ENCODE data around the gene PMF1. TPM values are rescaled to one million over a fixed set of nuclear protein-coding genes. Genes with fewer than 3 reads are reported as not detected.
A peak's percentile ranks its signal among the peaks of the same experiment; 100 is the strongest.
"Not testable (repeated sequence)": the region's sequence is repeated elsewhere in the genome, so short reads cannot be mapped to it uniquely, and the experiment has no call there.

PMF1 gene
- total RNA-seq, 1 donor from 2014 or later, result 55.3 TPM

- Histone ChIP-seq H3K36me3 (ENCODE audit: control insufficient read depth, insufficient read depth, low read length) (peaks cover 9% of the 10 kb centered on the region), H3K4me3 (ENCODE audit: low read depth, low read length) (no peak overlapping the region), H3K27me3 (ENCODE audit: control insufficient read depth, insufficient read depth, low read length) (no peaks in the 10 kb centered on the region)
- no peak for DNase-seq (ENCODE audit: low read depth)
- no peak for FAIRE-seq
- TF ChIP-seq, protein P1, sequence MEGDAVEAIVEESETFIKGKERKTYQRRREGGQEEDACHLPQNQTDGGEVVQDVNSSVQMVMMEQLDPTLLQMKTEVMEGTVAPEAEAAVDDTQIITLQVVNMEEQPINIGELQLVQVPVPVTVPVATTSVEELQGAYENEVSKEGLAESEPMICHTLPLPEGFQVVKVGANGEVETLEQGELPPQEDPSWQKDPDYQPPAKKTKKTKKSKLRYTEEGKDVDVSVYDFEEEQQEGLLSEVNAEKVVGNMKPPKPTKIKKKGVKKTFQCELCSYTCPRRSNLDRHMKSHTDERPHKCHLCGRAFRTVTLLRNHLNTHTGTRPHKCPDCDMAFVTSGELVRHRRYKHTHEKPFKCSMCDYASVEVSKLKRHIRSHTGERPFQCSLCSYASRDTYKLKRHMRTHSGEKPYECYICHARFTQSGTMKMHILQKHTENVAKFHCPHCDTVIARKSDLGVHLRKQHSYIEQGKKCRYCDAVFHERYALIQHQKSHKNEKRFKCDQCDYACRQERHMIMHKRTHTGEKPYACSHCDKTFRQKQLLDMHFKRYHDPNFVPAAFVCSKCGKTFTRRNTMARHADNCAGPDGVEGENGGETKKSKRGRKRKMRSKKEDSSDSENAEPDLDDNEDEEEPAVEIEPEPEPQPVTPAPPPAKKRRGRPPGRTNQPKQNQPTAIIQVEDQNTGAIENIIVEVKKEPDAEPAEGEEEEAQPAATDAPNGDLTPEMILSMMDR (IDR thresholded peaks at IDR 0.05; ENCODE audit: insufficient read depth, low read length, severe bottlenecking), result no peak
These were observed 677 bp upstream of the PMF1 start for GRCh38 chr1:156212130-156212529.

DNA sequence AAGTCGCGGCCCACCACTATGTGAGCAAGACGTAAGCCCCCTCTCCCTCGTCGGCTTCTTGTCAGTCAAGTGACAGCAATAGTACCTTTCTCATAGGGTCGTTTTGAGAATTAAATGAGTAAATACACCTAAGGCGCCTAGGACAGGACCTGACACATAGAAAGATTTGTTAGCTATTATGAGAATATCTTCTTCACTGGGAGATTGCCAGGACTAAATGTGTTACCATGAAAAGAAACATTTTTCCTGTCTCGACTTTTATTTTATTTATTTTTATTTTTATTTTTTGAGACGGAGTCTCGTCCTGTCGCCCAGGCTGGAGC, 798 bp downstream of the PMF1 start:
- DNase-seq (ENCODE audit: low read depth) (no peak), FAIRE-seq (no peak)
- TF ChIP-seq, protein P1 (IDR thresholded peaks at IDR 0.05; ENCODE audit: insufficient read depth, low read length, severe bottlenecking), result no peak
- Histone ChIP-seq H3K36me3 (ENCODE audit: control insufficient read depth, insufficient read depth, low read length) (peaks cover 6% of the 10 kb centered on the region), H3K27me3 (ENCODE audit: control insufficient read depth, insufficient read depth, low read length) (no peaks in the 10 kb centered on the region), H3K4me3 (ENCODE audit: low read depth, low read length) (peak overlapping the region; percentile 62)

DNA sequence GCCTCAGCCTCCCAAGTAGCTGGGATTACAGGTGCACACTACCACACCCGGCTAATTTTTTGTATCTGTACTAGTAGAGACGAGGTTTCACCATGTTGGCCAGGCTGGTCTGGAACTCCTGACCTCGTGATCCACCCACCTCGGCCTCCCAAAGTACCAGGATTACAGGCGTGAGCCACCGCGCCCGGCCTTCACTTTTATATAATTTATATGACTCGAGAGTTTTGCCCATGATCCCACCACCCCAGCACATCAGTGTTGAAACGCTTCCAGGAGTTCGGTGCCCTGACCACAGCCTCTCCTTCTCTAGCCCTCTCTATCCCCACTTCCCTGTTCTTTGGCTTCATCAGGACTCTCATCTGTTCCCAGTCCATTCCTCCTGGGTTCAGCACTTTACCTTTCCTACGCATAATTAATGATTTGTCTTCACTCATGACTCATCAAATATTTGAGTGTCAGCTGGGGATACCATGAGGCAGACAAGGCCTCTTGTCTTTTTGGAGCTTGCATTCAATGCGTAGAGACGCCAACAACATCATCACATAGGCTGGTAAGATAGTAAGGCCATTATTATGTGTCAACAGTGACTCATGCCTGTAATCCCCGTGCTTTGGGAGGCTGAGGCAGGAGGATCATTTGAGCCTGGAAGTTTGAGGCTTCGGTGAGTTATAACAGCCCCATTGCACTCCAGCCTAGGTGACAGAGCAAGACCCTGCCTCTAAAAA, 1.4 kb downstream of the PMF1 start:
- TF ChIP-seq, protein P1 (IDR thresholded peaks at IDR 0.05; ENCODE audit: insufficient read depth, low read length, severe bottlenecking), result no peak
- FAIRE-seq, result no peak
- H3K27me3 ChIP-seq (ENCODE audit: control insufficient read depth, insufficient read depth, low read length), result no peaks in the 10 kb centered on the region
- H3K36me3 ChIP-seq (ENCODE audit: control insufficient read depth, insufficient read depth, low read length), result peaks cover 6% of the 10 kb centered on the region
- DNase-seq (ENCODE audit: low read depth), result peak; percentile 83
- no peak overlapping the region for H3K4me3 ChIP-seq (ENCODE audit: low read depth, low read length)

GRCh38 chr1:156216361-156217086, 3.7 kb downstream of the PMF1 start:
- DNase-seq (ENCODE audit: low read depth); H3K36me3 ChIP-seq (ENCODE audit: control insufficient read depth, insufficient read depth, low read length); H3K27me3 ChIP-seq (ENCODE audit: control insufficient read depth, insufficient read depth, low read length); H3K4me3 ChIP-seq (ENCODE audit: low read depth, low read length): not testable (repeated sequence)
- FAIRE-seq, result peak; percentile 100

DNA sequence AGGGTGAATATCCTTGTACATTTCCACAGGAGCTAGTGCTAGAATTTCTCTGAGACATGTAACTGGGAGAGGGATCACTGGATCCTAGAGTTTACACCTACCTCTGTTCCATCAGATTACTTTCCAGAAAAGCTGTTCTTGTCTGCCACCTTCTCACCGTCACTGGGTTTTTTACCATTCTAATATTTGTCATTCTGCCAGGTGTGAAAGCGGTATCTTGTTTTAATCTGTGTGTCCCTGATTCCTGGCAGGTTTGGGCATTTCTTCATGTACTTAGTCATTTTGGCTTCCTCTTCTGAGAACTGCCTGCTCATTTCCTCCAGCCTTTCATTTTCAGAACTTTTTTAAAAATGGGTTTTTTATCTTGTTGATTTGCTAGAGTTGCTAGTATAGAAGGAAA, 5.1 kb downstream of the PMF1 start:
- FAIRE-seq (no peak), DNase-seq (ENCODE audit: low read depth) (peak; percentile 76)
- H3K36me3 ChIP-seq (ENCODE audit: control insufficient read depth, insufficient read depth, low read length), result peaks cover 4% of the 10 kb centered on the region

DNA sequence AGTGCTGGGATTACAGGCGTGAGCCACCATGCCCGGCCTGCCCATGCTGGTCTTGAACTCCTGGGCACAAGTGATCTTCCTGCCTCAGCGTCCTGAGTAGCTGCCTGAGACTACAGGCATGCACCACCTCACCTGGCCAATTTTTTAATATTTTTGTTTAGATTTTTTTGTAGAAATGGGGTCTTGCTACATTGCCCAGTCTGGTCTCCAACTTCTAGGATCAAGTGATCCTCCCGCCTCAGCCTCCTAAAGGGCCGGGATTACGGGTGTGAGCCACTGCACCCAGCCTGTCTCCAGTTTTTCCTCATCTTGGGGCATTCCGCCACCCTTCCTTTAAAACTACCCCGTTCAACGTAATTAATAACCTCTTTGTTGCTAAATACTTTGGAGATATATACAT, 7.4 kb downstream of the PMF1 start:
- no peak overlapping the region for H3K4me3 ChIP-seq (ENCODE audit: low read depth, low read length)
- H3K27me3 ChIP-seq (ENCODE audit: control insufficient read depth, insufficient read depth, low read length), result no peaks in the 10 kb centered on the region
- TF ChIP-seq, protein P1 (IDR thresholded peaks at IDR 0.05; ENCODE audit: insufficient read depth, low read length, severe bottlenecking), result no peak
- FAIRE-seq (no peak), DNase-seq (ENCODE audit: low read depth) (no peak)
- peaks cover 4% of the 10 kb centered on the region for H3K36me3 ChIP-seq (ENCODE audit: control insufficient read depth, insufficient read depth, low read length)

More for the DNA sequence above, 5.1 kb downstream of the PMF1 start:
- no peaks in the 10 kb centered on the region for H3K27me3 ChIP-seq (ENCODE audit: control insufficient read depth, insufficient read depth, low read length)
- H3K4me3 ChIP-seq (ENCODE audit: low read depth, low read length), result no peak overlapping the region
- TF ChIP-seq, protein P1 (IDR thresholded peaks at IDR 0.05; ENCODE audit: insufficient read depth, low read length, severe bottlenecking), result no peak
